HG03460 (cell line): ENCODE data around the gene SEC16B.

Experiments used
- ATAC-seq: cut with Tn5 transposase; IDR thresholded peaks from one replicate; pipeline ENCODE4 v1.9.1; 2021; ENCODE audit not compliant: unreplicated experiment

SEC16B gene

DNA sequence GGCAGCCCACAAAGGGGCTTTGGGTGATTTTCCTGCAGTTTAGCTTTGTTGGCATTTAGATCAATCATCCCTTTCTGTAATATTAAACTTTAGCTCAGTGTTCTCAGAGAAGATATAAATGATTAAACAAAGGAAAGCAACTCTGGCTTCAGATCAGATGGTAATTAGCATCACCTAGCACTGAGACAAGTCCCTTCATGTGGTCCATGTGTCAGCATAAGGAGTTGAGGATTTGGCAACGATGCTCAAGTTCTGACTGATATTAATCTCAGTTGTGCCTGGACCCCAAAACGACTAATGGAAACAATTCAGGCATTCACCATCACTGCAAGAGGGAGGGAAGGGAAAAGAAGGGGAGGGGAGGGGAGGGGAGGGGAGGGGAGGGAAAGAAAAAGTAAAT lies 60.4 kb downstream of the SEC16B start:
- no peak for ATAC-seq

DNA sequence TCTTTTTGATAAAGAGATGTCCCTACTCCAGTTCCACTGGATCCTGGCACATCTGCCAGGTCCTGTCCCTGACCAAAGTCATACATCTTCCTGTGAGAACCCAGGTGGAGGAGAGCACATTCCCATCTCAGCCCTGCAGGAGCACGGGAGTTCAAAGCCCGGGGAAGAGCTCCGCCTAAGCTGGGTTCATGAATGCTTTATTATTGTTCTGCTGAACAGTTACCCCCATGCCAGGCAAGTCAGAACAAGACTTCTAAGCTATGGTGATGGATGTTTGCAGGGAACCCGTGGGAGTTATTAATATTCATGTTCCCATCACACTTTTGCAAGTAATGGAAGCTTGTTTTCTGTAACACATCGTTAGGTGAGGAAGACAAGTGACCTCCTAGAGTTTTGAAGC lies 62.9 kb downstream of the SEC16B start:
- no peak for ATAC-seq

DNA sequence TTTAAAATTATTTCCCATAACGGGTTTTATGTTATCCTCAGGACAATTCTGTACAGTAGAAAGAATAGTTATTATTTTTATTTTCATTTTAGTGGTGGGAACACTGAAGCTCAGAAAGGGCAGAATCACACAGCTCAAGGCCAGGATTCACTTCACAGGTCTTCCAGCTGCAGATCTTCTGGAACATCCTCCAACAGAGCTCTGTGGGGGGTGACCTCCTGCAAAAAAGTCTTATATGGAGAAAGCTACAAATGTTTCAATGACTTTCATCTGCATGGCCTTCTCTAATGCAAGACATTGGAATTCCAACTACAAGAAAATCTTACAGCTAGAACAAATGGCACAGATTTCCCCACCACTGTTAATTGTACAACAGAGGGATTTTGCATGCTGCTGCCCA lies 64.2 kb downstream of the SEC16B start:
- ATAC-seq: no peak

DNA sequence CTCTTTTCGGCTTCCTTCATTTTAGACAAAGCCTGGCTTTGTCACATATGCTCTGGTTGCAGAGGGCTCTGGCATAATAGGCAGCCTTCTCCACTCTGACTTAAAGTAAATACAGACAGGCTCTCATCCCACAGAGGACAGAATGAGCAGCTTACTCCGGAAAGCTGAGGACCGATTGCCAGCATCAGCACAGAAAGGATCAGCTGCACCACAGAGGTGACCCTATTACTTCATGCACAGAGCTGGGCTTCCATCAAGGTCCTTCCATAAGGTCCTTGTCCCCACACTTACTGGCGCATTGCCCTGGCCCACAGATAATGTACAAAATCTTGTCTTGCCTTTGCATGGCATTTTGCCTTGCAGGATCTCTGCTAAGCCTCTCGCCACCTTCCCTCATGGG lies 67.6 kb downstream of the SEC16B start:
- no peak for ATAC-seq

DNA sequence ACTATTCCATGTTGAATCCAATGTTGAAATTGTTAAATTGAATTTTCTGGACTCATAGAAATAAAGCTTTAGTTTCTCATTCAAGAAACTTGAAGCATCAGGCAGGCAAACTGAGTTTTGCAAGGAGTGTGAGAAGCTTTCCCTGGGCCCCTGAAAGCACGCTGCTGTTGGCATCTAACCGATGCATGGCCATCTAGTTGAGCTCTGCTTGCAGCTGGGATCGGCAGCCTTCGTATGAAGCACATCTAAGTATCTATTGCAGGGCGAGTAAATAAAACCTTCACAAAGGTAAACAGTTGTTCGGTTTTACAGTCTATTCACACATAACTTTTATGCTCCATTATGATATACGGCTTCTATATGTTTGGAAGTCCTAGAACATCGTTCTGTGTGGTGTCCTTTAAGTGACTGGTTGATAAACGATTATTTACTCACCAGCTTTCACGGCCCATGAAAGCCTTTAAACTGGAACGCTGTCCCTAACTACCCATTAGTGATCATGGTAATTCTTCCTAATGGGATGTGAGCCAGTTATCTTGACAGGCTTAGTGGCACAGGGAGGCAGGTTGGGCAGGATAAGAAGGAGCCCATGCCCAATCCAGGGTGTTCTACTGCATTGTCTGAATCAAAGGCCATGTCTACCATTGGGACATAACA lies 71.7 kb downstream of the SEC16B start:
- no peak for ATAC-seq

DNA sequence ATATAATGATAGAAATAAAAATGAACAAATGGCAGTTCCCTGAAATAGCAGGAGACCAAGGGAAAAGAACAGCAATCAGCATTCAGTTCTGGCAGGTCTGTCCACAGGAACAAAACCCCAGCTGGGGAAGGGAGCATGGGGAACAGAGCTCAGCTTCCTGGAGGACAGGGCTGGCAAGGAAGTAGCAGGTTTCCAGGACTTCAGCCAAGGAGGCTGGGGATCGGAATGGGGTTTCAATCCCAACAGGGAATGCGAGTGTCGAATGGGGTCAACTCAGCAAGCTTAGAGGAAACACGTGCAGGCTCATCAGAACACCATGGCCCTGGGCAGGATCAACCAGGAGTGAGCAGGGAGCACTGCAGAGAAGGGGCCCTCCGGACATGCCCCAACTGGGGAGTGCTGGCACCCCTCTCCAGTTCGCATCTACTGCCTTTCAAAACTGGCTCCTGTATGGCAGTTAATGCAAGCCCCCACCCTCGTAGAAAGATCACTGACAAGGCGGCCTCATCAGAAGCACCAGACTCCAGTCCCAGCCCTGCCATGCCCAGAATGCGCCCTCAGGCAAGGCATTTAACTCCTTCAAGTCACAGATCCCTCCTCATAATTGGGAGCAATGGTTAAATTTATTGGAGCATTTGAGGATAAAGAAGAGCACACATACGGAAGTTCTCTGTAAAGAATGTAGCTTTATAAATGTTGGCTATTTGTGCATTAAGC lies 72.4 kb downstream of the SEC16B start:
- no peak for ATAC-seq
